GM19397 (cell line): ENCODE results near the gene PRR35.

Experiments used
- ATAC-seq: cut with Tn5 transposase; IDR thresholded peaks from one replicate; pipeline ENCODE4 v1.9.1; 2021; ENCODE audit warnings: mild to moderate bottlenecking, moderate library complexity; ENCODE audit not compliant: unreplicated experiment

Gene PRR35

DNA sequence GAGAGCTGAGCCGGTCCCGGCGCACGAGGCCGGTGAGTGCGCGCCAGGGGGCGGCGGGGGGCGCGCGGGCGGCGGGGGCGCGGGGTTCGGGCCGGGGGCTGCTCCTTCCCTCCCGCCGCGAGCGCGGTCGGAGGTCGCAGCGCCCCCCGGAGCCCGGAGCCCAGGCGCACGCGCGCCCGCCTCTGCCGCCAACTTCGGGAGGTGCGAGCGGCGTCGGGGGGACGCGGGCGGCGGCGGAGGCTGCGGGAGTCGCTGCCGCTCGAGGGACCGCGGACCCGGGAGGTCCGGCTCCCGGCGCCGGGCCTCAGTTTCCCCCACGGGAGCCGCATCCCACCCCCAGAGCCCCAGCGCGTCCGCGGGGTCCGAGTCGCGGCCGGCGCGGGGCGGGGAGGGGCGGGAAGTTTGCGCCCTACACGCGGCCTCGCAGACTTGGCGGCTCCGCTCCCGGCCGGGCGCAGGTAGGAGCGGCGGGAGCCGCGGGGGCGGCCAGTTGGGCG is at the start of gene PRR35:
Gene PRR35 (plus strand): TSS at position 191 of the 497 bp plus-strand sequence. CDS start 2,901 bp downstream, outside the sequence.
- ATAC-seq, result no peak

DNA sequence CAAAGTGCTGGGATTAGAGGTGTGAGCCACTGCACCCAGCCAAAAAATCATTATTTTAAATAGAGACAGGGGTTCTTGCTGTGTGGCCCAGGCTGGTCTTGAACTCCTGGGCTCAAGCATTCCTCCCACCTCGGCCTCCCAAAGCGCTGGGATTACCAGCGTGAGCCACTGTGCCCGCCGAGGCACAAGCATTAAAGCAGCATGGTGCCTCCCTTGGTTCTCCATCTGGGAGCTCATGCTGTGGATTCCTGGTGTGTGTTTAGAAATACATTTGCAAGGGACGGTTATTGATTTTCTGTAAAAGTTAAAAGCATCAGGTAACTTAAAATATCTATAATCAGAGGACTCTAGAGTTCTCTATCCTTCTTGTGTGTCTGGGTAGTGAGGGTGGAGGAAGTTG is 47.4 kb upstream of the PRR35 start:
- no peak for ATAC-seq

DNA sequence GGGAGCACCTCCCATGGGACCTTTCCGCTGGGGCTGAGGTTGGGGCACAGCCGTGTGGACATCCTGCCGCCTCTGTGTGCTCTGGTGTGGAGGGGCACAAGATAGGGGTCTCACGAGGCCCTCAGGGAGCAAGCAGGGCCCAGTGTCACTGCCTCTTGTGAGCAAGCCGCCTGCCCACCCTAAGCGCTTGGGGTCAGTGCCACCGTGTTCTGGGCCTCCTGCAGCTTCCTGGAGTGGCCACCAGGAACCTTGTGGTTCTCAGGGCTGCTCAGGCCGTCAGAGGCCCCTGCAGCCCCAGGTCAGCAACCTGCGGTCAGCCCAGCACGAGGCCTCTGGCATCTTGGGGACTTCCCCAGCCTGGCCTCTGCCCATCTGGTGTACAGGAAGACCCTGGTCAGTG is 46.2 kb upstream of the PRR35 start:
- ATAC-seq, result no peak

DNA sequence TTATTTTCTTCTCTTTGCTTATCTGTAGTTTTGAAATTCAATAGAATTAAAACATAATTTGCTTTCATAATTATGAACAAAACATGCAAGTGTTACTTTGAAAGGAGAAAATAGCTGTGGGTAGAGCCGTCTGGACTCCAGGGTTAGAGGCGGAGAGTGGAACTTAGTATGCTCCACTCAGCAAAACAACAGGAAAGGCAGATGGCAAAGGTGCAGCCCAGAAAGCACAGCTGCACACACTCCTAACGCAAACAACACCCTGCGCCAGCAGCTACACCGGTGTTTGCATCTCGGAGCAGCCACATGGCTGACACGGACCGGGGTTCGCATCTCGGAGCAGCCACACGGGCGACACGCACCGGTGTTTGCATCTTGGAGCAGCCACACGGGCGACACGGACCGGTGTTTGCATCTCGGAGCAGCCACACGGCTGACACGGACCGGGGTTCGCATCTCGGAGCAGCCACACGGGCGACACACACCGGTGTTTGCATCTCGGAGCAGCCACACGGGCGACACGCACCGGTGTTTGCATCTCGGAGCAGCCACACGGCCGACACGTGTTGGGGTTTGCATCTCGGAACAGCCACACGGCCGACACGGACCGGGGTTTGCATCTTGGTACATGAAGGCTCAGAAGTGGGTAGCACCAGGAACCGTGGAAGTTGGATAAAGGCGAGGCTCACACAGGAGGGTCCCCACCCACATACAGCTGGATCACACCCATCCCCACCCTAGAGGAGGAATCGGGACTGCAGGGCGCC is 44.8 kb upstream of the PRR35 start:
- no peak for ATAC-seq

DNA sequence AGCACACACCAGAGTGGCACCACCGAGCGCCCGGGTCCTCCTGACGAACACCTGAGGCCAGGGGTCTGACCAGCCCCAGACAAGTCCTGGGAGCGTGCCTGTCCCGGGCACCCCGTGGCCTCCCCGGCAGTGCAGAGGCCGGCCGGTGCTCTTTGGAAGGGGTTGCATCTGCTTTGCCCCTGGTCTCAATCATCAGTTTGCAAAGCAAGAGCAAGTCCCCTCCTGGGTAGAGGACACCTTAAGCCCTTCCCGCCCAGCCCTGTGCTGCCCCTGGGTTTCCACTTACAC is 44.3 kb upstream of the PRR35 start:
- ATAC-seq, result no peak

DNA sequence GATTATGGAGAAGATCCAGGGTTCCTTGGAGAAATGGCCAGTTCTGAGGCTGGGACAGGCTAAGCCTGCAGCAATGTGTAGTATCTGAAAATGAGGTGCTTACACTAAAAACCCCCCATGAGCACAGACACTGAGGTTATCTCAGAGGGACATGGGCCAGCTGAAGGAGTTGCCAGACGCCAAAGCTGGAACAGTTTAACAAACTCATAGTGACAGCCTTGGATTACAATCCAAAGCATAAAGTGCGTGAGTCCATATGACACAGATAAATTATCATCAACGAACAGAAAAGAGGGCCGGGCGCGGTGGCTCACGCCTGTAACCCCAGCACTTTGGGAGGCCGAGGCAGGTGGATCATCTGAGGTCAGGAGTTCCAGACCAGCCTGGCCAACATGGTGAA is 43.9 kb upstream of the PRR35 start:
- ATAC-seq, result no peak

DNA sequence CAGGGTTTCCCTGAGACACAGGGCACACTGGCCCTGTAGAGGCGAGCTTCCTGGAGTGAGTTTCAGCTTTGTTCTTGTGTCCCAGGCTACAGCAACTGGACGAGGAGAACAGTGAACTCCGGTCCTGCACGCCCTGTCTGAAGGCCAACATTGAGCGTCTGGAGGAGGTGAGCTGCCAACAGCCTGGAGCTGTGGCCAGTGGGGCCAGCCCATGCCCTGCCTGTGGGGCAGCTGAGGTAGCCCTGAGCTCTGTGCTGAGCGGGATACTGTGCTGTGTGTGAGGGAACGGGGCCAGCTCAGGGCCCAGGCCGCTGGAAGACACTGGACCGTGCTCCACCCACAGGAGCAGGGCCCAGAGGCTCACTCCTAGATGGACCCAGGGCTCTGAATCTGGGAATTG is 41.3 kb upstream of the PRR35 start:
- ATAC-seq, result no peak

DNA sequence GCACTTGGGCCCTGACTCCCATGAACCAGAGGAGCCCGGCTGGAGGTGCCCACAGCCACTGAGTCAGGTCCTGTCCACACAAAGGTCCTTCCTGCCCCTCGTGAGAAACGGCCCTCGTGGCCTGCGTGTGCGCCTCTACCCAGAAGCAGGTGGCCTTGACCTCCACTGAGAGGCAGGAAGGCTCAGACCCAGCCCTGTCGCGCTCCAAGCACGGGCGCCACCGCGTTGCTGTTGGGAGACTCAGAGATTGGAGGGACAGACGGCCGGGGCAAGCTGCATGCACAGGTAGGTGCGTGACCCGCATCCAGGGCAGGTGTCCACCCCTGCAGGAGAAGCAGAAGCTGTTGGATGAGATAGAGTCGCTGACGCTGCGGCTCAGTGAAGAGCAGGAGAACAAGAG is 40.8 kb upstream of the PRR35 start:
- no peak for ATAC-seq

DNA sequence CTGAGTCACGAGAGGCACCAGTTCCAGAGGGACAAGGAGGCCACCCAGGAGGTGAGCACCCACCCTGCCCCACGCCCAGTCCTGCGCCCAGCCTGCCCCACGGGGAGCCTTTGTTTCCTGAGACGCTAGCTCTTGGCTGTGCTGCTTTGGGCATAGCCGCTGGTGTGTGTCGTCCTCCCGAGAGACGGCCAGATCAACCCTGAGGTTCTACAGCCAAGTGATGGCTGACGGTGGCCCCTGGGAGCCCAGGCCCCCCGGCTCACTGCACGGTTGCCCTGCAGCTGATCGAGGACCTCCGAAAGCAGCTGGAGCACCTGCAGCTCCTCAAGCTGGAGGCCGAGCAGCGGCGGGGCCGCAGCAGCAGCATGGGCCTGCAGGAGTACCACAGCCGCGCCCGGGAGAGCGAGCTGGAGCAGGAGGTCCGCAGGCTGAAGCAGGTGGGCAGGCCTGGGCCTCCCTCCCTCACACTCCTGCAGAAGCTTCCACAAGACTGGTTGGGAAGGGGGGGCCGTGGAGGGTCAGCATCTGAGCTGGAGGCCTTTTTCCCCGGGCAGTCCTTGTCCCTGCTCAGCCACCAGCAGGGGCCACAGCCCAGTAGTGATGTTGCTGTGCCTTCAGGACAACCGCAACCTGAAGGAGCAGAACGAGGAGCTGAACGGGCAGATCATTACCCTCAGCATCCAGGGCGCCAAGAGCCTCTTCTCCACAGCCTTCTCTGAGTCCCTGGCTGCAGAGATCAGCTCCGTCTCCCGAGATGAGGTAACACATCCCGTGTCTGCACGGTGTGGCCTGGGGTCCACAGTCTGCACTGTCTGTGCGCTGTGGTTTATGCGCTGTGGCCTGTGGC is 40.1 kb upstream of the PRR35 start:
- no peak for ATAC-seq

DNA sequence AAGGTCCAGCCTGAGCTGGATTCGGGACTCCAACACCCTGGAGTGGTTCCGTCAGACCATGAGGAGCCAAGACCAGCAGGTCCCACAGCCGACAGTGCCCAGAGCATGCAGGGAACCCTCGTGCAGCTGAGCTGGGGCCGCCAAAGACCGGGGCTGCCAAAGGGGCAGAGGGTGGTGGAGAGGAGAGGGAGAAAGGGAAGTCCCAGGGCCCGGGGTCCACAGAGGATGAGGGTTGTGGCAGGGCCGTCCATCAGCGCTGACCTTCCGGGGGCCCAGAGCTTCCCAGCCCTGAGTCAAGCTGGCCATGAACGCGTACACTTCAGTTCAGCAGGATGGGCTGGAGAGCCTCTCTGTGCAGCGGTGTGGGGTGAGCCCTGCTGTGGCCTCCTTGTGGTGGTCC is 39.3 kb upstream of the PRR35 start:
- no peak for ATAC-seq

DNA sequence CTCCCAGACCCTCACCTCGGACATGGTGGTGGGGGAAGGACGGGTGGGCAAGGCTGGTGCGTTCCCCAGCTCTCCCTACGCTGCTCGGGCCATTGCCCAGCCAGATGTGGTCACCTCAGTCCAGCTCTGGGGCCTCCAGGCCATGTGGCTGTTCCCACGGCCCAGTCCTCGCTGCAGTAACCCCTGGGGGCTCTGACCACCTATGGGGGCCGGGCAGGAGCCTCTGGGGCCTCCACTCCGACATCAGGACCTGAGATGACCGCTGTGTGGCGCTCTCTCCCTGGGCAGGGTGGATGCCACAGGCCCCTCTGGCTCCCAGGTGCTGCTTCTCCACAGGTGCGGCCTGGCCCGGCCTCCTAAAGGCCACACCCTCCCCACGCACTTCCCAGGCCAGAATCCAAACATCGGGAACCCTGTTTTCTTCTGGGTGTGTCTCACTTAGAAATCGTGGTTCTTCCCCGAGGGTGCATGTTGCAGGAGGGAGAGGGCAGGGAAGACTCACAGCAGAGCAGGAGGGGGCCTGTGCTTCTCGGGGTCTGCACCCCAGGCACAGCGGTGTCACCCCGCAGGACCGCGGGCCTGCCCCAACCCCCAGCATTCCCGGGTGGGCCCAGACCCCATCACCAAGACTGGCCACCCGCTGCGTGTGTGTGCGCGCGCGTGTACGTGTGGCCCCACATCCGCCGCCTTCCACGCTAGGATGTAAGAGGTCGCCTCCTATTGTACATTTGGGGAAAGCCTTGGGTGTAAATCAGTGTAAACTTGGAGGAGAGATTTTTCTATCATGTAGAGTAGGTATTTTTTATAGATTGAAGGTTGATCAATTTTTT is 38.6 kb upstream of the PRR35 start:
- ATAC-seq, result no peak

DNA sequence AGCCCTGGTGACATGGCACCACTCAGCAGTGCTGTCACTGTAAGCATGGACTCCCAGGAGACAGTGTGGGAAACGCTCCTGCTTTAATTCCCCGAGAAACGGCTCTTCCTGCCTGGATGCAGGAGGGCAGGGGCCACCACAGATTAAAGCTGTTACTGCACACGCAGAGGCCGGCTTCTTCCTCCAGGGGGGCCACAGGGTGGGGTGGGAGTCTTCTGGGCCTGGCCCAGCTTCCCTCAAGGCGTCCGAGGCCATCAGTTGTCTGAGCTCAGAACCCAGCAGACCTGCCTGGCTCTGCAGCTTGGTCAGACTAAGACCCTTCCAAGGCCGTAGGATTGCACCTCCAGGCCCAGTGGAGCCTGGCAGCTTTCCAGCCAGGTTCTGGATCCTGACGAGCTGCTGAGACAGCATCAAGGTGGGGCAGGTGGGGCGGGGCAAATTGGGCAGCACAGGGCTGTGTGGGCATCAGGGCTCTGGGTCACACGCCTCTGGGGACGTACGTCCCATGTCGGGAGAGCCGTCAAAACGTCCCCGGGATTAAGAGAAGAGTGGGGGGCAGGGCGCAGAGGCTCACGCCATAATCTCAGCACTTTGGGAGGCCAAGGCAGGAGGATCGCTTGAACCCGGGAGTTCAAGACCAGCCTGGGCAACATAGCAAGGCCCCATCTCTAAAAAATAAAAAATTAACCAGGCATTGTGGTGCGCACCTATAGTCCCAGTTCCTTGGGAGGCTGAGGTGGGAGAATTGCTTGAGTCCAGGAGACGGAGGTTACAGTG is 37.7 kb upstream of the PRR35 start:
- ATAC-seq, result no peak

DNA sequence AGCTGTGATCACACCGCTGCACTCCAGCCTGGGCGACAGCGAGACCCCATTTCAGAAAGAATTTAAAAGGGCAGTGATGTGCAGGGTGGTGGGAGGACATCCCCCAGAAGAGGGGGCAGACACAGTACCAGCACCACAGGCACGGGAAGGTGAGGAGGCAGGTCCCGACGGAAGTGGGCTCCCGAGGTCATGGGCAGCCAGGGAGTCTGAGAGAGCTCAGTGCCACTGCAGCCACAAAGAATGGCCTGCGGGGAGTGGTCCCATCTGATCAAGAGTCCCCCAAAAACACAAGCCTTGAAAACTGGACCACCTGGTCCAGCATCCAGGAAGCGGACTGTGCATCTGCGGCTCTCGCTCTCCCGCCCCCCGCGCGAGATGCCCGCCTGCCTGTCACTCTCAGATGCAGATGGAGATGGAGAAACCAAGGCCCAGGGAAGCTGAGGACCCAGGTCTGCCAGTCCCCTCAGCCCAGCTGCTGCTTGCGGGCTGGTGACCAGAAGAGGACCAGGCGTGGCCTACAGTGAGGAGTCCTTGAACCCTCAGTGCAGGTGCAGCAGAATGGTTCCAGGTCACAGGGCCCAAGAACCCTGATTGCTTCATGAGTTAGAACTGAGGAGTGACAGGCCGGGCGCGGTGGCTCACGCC is 37.0 kb upstream of the PRR35 start:
- ATAC-seq, result no peak

DNA sequence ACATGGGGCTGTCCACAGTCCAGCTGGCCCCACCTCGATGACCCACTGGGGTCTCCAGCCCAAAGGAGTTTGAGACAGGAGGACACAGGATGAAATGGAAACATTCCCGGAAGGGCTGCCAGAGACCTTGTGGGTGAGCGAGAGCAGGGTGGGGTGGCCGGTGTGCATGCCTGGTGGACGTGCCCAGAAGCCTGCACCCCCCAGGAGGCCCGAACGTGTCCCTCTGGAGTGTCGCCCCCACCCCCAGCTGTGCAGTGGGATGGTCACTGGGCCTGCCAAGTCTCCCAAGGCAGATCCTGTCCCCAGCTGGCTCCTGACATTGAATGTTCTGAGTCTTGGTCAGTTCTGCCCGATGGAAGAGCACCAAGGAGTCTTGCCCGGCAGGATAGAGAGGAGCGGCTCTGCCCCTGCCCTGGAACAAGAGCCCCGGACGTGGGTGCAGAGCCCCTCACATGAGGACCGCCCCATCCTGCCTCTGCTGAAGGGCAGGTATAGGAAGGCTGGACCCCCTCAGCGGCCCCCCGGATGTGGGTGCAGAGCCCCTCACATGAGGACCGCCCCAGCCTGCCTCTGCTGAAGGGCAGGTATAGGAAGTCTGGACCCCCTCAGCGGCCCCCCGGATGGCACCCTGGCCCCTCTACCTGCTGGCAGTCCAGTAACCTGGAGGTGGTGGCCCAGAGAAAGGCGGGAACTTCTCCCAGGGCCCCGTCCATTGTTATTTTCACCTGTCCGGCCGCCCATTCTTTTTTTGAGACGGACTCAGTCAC is 35.7 kb upstream of the PRR35 start:
- ATAC-seq, result no peak

DNA sequence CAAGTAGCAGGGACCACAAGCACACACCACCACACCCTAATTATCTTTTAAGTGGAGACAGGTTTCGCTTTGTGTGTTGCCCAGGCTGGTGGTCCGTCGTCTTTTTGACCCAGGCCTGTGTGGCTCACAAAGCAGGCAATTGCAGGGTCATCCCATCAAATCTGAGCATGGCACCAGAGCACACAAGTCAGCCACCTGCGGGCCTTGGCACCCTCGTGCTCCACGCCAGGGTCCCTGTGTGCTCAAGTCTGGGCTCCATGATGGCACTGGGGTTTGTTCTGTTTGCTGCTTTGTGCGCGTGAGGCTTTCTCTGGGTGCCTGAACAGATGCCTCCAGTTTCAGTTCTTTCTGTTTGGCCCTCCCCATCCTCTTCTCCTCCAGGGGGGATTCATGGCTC is 35.1 kb upstream of the PRR35 start:
- no peak for ATAC-seq

DNA sequence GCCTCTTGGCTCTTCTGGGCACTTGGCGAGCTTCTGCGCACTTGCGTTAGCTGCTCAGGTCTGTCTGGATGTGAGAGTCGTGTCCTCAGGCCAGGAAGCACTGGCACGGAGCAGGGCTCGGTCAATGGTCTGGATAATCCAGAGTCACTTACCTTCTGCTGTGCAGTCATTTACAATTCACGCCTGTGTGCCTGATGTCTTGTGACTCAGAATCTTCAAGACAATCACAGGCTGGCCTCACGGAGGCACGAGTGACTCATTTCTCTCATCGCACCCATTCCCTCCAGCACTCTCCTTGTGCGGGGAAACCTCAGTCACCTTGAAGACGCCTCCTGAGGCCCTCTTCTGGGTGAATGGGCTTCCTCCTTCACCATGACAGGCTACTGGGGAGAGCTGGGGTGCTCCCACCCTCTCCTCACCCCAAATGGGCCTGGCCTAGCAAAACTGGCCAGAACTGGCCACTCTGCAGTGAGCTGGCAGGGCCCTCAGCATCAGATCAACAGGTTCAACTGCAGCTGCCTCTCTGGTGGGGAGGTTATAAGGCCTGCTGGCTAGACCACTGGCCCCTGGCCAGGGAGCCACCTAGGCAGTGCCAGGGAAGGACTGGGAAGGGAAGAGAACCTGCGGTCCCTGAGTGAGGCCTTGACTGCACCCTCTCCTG is 34.5 kb upstream of the PRR35 start:
- no peak for ATAC-seq

DNA sequence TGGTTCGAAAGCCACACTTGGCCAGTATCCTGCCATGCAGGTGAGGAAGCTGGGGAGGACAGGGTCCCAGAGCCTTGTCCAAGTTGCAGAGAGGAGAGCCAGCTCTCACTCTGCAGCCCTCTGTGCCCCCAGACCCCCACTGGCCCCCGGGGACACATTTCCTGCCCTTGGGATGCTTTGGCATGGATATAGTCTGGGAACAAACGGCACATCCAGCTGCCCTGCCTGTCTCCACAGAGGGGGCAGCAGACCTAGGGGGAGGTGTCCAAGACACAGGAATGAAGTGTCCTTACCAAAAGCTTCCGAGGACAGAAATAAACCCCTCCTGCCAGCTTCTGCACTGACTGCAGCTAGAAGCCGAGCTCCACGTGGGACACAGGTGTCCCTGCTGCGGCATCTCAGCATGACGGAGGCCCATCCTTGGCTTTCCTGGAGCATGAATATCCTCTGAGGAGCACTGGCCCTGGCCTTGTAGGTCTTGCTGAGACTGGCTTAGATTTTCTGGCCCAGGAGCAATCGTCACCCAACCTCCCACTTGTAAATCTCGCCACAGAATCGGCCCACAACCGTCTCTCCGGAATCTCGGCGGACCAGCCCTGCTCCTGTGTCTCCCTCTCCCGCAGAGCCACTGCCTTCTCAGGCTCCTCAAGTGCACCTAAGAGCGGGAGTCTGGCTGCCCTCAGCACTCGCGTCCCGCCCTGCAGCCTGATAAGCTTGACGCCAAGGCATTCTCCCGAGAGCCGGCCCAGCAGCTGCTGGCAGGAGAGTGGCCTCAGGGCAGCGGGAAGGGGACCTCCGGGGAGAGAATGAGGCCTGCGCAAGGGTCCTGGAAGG is 33.8 kb upstream of the PRR35 start:
- ATAC-seq, result no peak
